ENCODE results near the gene ASB7. TPM values are rescaled to one million over a fixed set of nuclear protein-coding genes. Genes with fewer than 3 reads are reported as not detected.
A peak's percentile ranks its signal among the peaks of the same experiment; 100 is the strongest.

Gene ASB7
- 10 to 100 TPM; 10.8 to 14.6 TPM for total RNA-seq
- polyA plus RNA-seq (ENCODE audit: insufficient read length in 6 of 6): 10 to 100 TPM; 12.9 to 13.9 (median 13.2) TPM
- long read RNA-seq, donor 1, full-length matches to known transcripts: 6 of 6 reads
- long read RNA-seq, donor 1, partial matches to known transcripts: 0 of 6 reads
- long read RNA-seq, donor 1, other reads (novel, unspliced or antisense): 0 of 6 reads
- long read RNA-seq, donor 2, full-length matches to known transcripts: 3 of 3 reads
- long read RNA-seq, donor 2, partial matches to known transcripts: 0 of 3 reads
- long read RNA-seq, donor 2, other reads (novel, unspliced or antisense): 0 of 3 reads
- long read RNA-seq, donor 3, full-length matches to known transcripts: 6 of 6 reads
- long read RNA-seq, donor 3, partial matches to known transcripts: 0 of 6 reads
- long read RNA-seq, donor 3, other reads (novel, unspliced or antisense): 0 of 6 reads
- long read RNA-seq, donor 4, partial matches to known transcripts: 0 of 1 reads
- long read RNA-seq, donor 4, other reads (novel, unspliced or antisense): 0 of 1 reads
- long read RNA-seq, donor 5: 0 reads
- long read RNA-seq, donor 6, full-length matches to known transcripts: 1 of 1 reads
- long read RNA-seq, donor 6, partial matches to known transcripts: 0 of 1 reads
- long read RNA-seq, donor 6, other reads (novel, unspliced or antisense): 0 of 1 reads
- long read RNA-seq, donor 7, full-length matches to known transcripts: 1 of 1 reads
- long read RNA-seq, donor 7, partial matches to known transcripts: 0 of 1 reads
- long read RNA-seq, donor 7, other reads (novel, unspliced or antisense): 0 of 1 reads
- long read RNA-seq, donor 8, full-length matches to known transcripts: 2 of 2 reads
- long read RNA-seq, donor 8, partial matches to known transcripts: 0 of 2 reads
- long read RNA-seq, donor 8, other reads (novel, unspliced or antisense): 0 of 2 reads
- long read RNA-seq, donor 9: 0 reads
- long read RNA-seq, donor 10, partial matches to known transcripts: 0 of 1 reads
- long read RNA-seq, donor 10, other reads (novel, unspliced or antisense): 0 of 1 reads
- long read RNA-seq, donor 11: 0 reads
- long read RNA-seq, donor 12, full-length matches to known transcripts: 2 of 2 reads
- long read RNA-seq, donor 12, partial matches to known transcripts: 0 of 2 reads
- long read RNA-seq, donor 12, other reads (novel, unspliced or antisense): 0 of 2 reads

GRCh38 chr15:100602064-100602822 lies at the start of gene ASB7, which contains the start of gene LINS1:
Gene ASB7 (plus strand): TSS chr15:100602589. CDS start chr15:100612217, 9,628 bp downstream.
Gene LINS1 (minus strand): TSS chr15:100602184. CDS start chr15:100580842, 21,342 bp downstream.
- Histone ChIP-seq H3K27ac (peak within 1 kb of the TSS; percentile 77 to 92), H3K9me3 (no peaks in the 10 kb centered on the region), H3K4me1 (peaks cover 14 to 51% of the 10 kb centered on the region in 2 donors), H3K27me3 (no peaks in the 10 kb centered on the region), H3K36me3 (peaks cover 0 to 11% of the 10 kb centered on the region in 2 donors), H3K4me3 (peak within 1 kb of the TSS; percentile 95 to 96)
- DNase-seq (peak; percentile 99 to 100 (median 100)), ATAC-seq (peak; percentile 96)
- TF ChIP-seq CTCF (IDR thresholded peaks at IDR 0.05): peak in 1 of 2 donors; percentile 24
- intact Hi-C loops (cut with DNase I): no loop called here

GRCh38 chr15:100553468-100553867 lies 48.9 kb upstream of the ASB7 start:
- Histone ChIP-seq H3K27me3 (no peaks in the 10 kb centered on the region), H3K9me3 (no peaks in the 10 kb centered on the region), H3K27ac (peak overlapping the region in 1 of 2 donors; percentile 57), H3K4me3 (no peak overlapping the region), H3K4me1 (no peaks in the 10 kb centered on the region), H3K36me3 (no peaks in the 10 kb centered on the region)
- intact Hi-C loops (cut with DNase I): no loop called here
- no peak for ATAC-seq
- peak in 1 of 4 donors; percentile 79 for DNase-seq
- TF ChIP-seq CTCF (IDR thresholded peaks at IDR 0.05): no peak

GRCh38 chr15:100558771-100559254 lies 43.6 kb upstream of the ASB7 start:
- no peak for ATAC-seq
- H3K27me3 ChIP-seq: no peaks in the 10 kb centered on the region
- TF ChIP-seq CTCF (IDR thresholded peaks at IDR 0.05): no peak
- H3K4me1 ChIP-seq: peaks cover 0 to 22% of the 10 kb centered on the region in 2 donors
- DNase-seq: peak in 1 of 4 donors; percentile 82
- H3K9me3 ChIP-seq: no peaks in the 10 kb centered on the region
- intact Hi-C loops (cut with DNase I): no loop called here
- H3K27ac ChIP-seq: peak overlapping the region in 1 of 2 donors; percentile 74
- H3K4me3 ChIP-seq: no peak overlapping the region
- H3K36me3 ChIP-seq: peaks cover 0 to 5% of the 10 kb centered on the region in 2 donors

GRCh38 chr15:100559330-100559729 lies 43.1 kb upstream of the ASB7 start:
- Histone ChIP-seq H3K27ac (peak overlapping the region in 1 of 2 donors; percentile 74), H3K9me3 (no peaks in the 10 kb centered on the region), H3K4me1 (peaks cover 0 to 22% of the 10 kb centered on the region in 2 donors), H3K4me3 (no peak overlapping the region), H3K36me3 (peaks cover 0 to 5% of the 10 kb centered on the region in 2 donors), H3K27me3 (no peaks in the 10 kb centered on the region)
- TF ChIP-seq CTCF (IDR thresholded peaks at IDR 0.05): no peak
- ATAC-seq (peak; percentile 61), DNase-seq (peak in 2 of 4 donors; percentile 38 to 59)
- intact Hi-C loops (cut with DNase I): no loop called here

All from left lung (tissue), 14 donors.